HepG2 (cell line): ENCODE data around the gene BICDL1. TPM values are rescaled to one million over a fixed set of nuclear protein-coding genes. Genes with fewer than 3 reads are reported as not detected.

Experiments
- ARID5B ChIP-seq: IDR thresholded peaks from 2 replicates; pipeline ENCODE4 v1.4.0; 2020; ENCODE audit warnings: mild to moderate bottlenecking, missing genetic modification reagents
- ARNT2 ChIP-seq: sonication (generic); formaldehyde crosslinking; IDR thresholded peaks from 2 replicates; pipeline ENCODE4 v1.8.0; 2022; ENCODE audit warnings: mild to moderate bottlenecking, low read depth, missing genetic modification reagents, moderate library complexity
- ATF2 ChIP-seq: sonication (generic); formaldehyde crosslinking; IDR thresholded peaks from 2 replicates; pipeline ENCODE4 v1.4.0; 2020; ENCODE audit warnings: missing genetic modification reagents
- BATF2 ChIP-seq: sonication (generic); formaldehyde crosslinking; IDR thresholded peaks from 2 replicates; pipeline ENCODE4 v1.8.0; 2022; ENCODE audit warnings: mild to moderate bottlenecking, missing genetic modification reagents, moderate library complexity
- ELF1 ChIP-seq: sonication (generic); formaldehyde crosslinking; IDR thresholded peaks from 2 replicates; pipeline ENCODE4 v1.4.0; 2020; ENCODE audit warnings: missing genetic modification reagents
- FOXA3 ChIP-seq: IDR thresholded peaks from 2 replicates; pipeline ENCODE4 v1.6.1; 2016; ENCODE audit warnings: missing genetic modification reagents, missing compliant biosample characterization
- HOXA3 ChIP-seq: sonication (generic); formaldehyde crosslinking; IDR thresholded peaks from 2 replicates; pipeline ENCODE4 v1.5.0; 2020; ENCODE audit warnings: missing genetic modification reagents
- MAX ChIP-seq: IDR thresholded peaks from 2 replicates; pipeline ENCODE4 v1.6.1; 2012; ENCODE audit warnings: inconsistent platforms
- NCOA1 ChIP-seq: sonication (generic); formaldehyde crosslinking; IDR thresholded peaks from 2 replicates; pipeline ENCODE4 v1.9.0; 2021; ENCODE audit warnings: missing genetic modification reagents
- NCOR1 ChIP-seq: fragments of 200-600 bp; sonication (generic); IDR thresholded peaks from 2 replicates; pipeline ENCODE4 v1.7.0; 2017; ENCODE audit warnings: antibody characterized with exemption, low read length, borderline replicate concordance
- NFRKB ChIP-seq: fragments of 450-650 bp; IDR thresholded peaks from 2 replicates; pipeline ENCODE4 v1.6.1; 2017
- NR2F1 ChIP-seq, 2 experiments: fragments of 450-650 bp in 1 of 2; formaldehyde crosslinking in 1 of 2; IDR thresholded peaks; 2 replicates each; pipeline versions ENCODE4 v1.5.0 to v1.6.1; 2016 to 2020; ENCODE audit warnings: mild to moderate bottlenecking in 1 of 2, missing compliant biosample characterization in 1 of 2, missing genetic modification reagents in 1 of 2, moderate library complexity in 1 of 2
- PITX1 ChIP-seq: sonication (generic); formaldehyde crosslinking; IDR thresholded peaks from 2 replicates; pipeline ENCODE4 v1.5.1; 2020; ENCODE audit warnings: mild to moderate bottlenecking, missing genetic modification reagents
- RXRB ChIP-seq: IDR thresholded peaks from 2 replicates; pipeline ENCODE4 v1.6.1; 2016; ENCODE audit warnings: borderline replicate concordance, missing genetic modification reagents, missing compliant biosample characterization
- SIN3A ChIP-seq: IDR thresholded peaks from 2 replicates; pipeline ENCODE4 v1.6.1; 2011; ENCODE audit warnings: low read depth, mild to moderate bottlenecking, control low read depth, low read length, borderline replicate concordance
- SKI ChIP-seq: fragments of 450-650 bp; IDR thresholded peaks from one replicate; pipeline ENCODE4 v1.6.1; 2018; ENCODE audit warnings: mild to moderate bottlenecking; ENCODE audit not compliant: partially characterized antibody
- SP5 ChIP-seq: IDR thresholded peaks from 2 replicates; pipeline ENCODE4 v1.6.1; 2016; ENCODE audit warnings: low read depth, borderline replicate concordance
- TCF7 ChIP-seq: sonication (generic); IDR thresholded peaks from 2 replicates; pipeline ENCODE4 v1.6.1; 2016; ENCODE audit warnings: antibody characterized with exemption, low read depth
- U2AF1 ChIP-seq: fragments of 200-400 bp; formaldehyde crosslinking; optimal IDR thresholded peaks from 2 replicates; pipeline ENCODE3; 2017; ENCODE audit warnings: mild to moderate bottlenecking, low read depth, low read length
- YEATS2 ChIP-seq: sonication (generic); formaldehyde crosslinking; IDR thresholded peaks from 2 replicates; pipeline ENCODE4 v1.4.0; 2020; ENCODE audit warnings: missing genetic modification reagents, borderline replicate concordance
- YEATS4 ChIP-seq: sonication (generic); formaldehyde crosslinking; IDR thresholded peaks from 2 replicates; pipeline ENCODE4 v1.4.0; 2020; ENCODE audit warnings: missing genetic modification reagents, borderline replicate concordance
- ZGPAT ChIP-seq: IDR thresholded peaks from 2 replicates; pipeline ENCODE4 v1.6.1; 2016; ENCODE audit warnings: mild to moderate bottlenecking
- ZNF501 ChIP-seq: sonication (generic); formaldehyde crosslinking; IDR thresholded peaks from 2 replicates; pipeline ENCODE4 v1.5.1; 2020; ENCODE audit warnings: mild to moderate bottlenecking, moderate library complexity, missing genetic modification reagents
- ZNF850 ChIP-seq: sonication (generic); formaldehyde crosslinking; conservative IDR thresholded peaks from 2 replicates; pipeline ENCODE4 v1.9.0; 2021; ENCODE audit warnings: mild to moderate bottlenecking, missing genetic modification reagents
- polyA plus RNA-seq, 8 experiments: library from polyadenylated mRNA; depleted of rRNA in 3 of 8; stranded (reverse) in 7 of 8; unstranded in 1 of 8; fragments of >200 nt; fragmentation: Illumina TruSeq in 4 of 8; extraction: Trizol in 4 of 8; gene quantifications; 2 replicates each; pipeline versions ENCODE4 v1.2.1 to v1.2.3, GENCODE V29; 2011 to 2016; ENCODE audit warnings: low read depth in 4 of 8, missing spikeins in 1 of 8, mixed read lengths in 1 of 8; ENCODE audit not compliant: insufficient read depth in 1 of 8
- total RNA-seq, 5 experiments: library from RNA; depleted of rRNA; stranded (reverse); fragments of >200 nt; fragmentation: Illumina TruSeq; extraction: Trizol; gene quantifications; 2 replicates each; pipeline ENCODE4 v1.2.3, GENCODE V29; 2016; ENCODE audit warnings: low read depth in 1 of 5

The BICDL1 gene
- total and polyA plus RNA-seq, 2 of the 13 experiments (the other 11 are each of a cell fraction or from before 2014, with no cell fraction given), result 3.6 to 9.7 TPM

GRCh38 chr12:120121766-120122293 is 132.8 kb downstream of the BICDL1 start (continued):
- TF ChIP-seq NR2F1 (CRISPR knock-in tag; IDR thresholded peaks at IDR 0.05) (peak; percentile 73 to 75; a peak in 2 of 4 replicates), ZNF501 (0 out of 2 replicates have a peak, but pooled peaks have one; percentile 28), SKI (peak; percentile 91), ARID5B (CRISPR knock-in tag) (peak; percentile 84), BATF2 (CRISPR knock-in tag) (no peak), PITX1 (CRISPR knock-in tag) (peak; percentile 52; the same call in 1 of the 2 replicates), RXRB (peak; percentile 76), YEATS4 (0 out of 2 replicates have a peak, but pooled peaks have one; percentile 32), NFRKB (no peak), NCOR1 (peak; percentile 59; the same call in 1 of the 2 replicates), ZNF850 (CRISPR knock-in tag) (no peak), MAX (peak; percentile 31; the same call in 1 of the 2 replicates), NCOA1 (CRISPR knock-in tag) (no peak), SIN3A (0 out of 2 replicates have a peak, but pooled peaks have one; percentile 31), ELF1 (0 out of 2 replicates have a peak, but pooled peaks have one; percentile 21), ARNT2 (CRISPR knock-in tag) (no peak), ATF2 (0 out of 2 replicates have a peak, but pooled peaks have one; percentile 17), ZGPAT (CRISPR knock-in tag) (peak; percentile 26; the same call in 1 of the 2 replicates), HOXA3 (CRISPR knock-in tag) (peak; percentile 70; the same call in 1 of the 2 replicates), U2AF1 (no peak), SP5 (CRISPR knock-in tag) (peak; percentile 52; the same call in 1 of the 2 replicates), YEATS2 (CRISPR knock-in tag) (no peak), FOXA3 (peak; percentile 79), TCF7 (no peak)
